ENCODE measurements around the gene S100A6. TPM values are rescaled to one million over a fixed set of nuclear protein-coding genes. Genes with fewer than 3 reads are reported as not detected.
A peak's percentile ranks its signal among the peaks of the same experiment; 100 is the strongest.
"Not testable (repeated sequence)": the region's sequence is repeated elsewhere in the genome, so short reads cannot be mapped to it uniquely, and the experiment has no call there.

Gene S100A6
- total and polyA plus RNA-seq, 4 experiments from 2014 or later: 342 to 918 (median 602) TPM

- Histone ChIP-seq H3K9me3 (ENCODE audit: control insufficient read depth in 1 of 2, low read length in 2 of 2) (no peaks in the 10 kb centered on the region), H3K4me1 (ENCODE audit: insufficient read depth, low read length) (peaks cover 35% of the 10 kb centered on the region), H3K27ac (ENCODE audit: low read depth, low read length) (peak within 1 kb of the TSS; percentile 42), H3K4me3 (ENCODE audit: low read length in 2 of 2) (peak within 1 kb of the TSS in 1 of 2 donors; percentile 16), H3K27me3 (ENCODE audit: insufficient read depth, low read length) (no peaks in the 10 kb centered on the region), H3K36me3 (ENCODE audit: insufficient read depth, low read length) (no peaks in the 10 kb centered on the region)
- H3K4me1 Mint-ChIP-seq: peaks cover 22 to 36% (median 28%) of the 10 kb centered on the region in 4 donors
- intact Hi-C loops (cut with micrococcal nuclease): loop anchor here (1.0 to 5.0 kb wide), 4 partner anchors 20 to 106 kb away; partner anchors contain the start of genes S100A14 and S100A4
- H3K9me3 Mint-ChIP-seq: no peaks in the 10 kb centered on the region
- ChIA-PET CTCF (ENCODE audit: partially characterized antibody) (interaction anchor here (0.7 to 17.8 kb wide), 11 partner anchors 19 to 77 kb away, joined by 3 to 214 read pairs (median 5); partner anchors contain the start of genes S100A5 and S100A6), POLR2A (ENCODE audit: partially characterized antibody) (interaction anchor here (0.9 to 12.1 kb wide), 7 partner anchors 21 to 68 kb away, joined by 3 to 173 read pairs (median 8); partner anchors contain the start of genes CHTOP, S100A4, S100A5 and S100A6)
- H3K27me3 Mint-ChIP-seq: no peaks in the 10 kb centered on the region
- peak in 2 of 5 donors; percentile 13 to 54 for DNase-seq
- H3K36me3 Mint-ChIP-seq: no peaks in the 10 kb centered on the region
- H3K27ac Mint-ChIP-seq: peak within 1 kb of the TSS; percentile 90 to 97 (median 93)
- peak within 1 kb of the TSS in 7 of 8 donors; percentile 55 to 81 (median 69) for H3K4me3 Mint-ChIP-seq
These were observed 30.0 kb upstream of the S100A6 start, which contains the start of gene S100A2 for GRCh38 chr1:153565529-153566374. S100A2 (minus strand) TSS chr1:153565844; CDS start chr1:153563877, 1,967 bp downstream.

- H3K27ac Mint-ChIP-seq: peak overlapping the region in 1 of 7 donors; percentile 18
- Histone ChIP-seq H3K27ac (ENCODE audit: low read depth, low read length) (no peak overlapping the region), H3K4me3 (ENCODE audit: low read length in 2 of 2) (no peak overlapping the region), H3K36me3 (ENCODE audit: insufficient read depth, low read length) (no peaks in the 10 kb centered on the region), H3K4me1 (ENCODE audit: insufficient read depth, low read length) (peaks cover 35% of the 10 kb centered on the region), H3K9me3 (ENCODE audit: control insufficient read depth in 1 of 2, low read length in 2 of 2) (no peaks in the 10 kb centered on the region), H3K27me3 (ENCODE audit: insufficient read depth, low read length) (no peaks in the 10 kb centered on the region)
- intact Hi-C loops (cut with micrococcal nuclease): no loop called here
- H3K36me3 Mint-ChIP-seq: no peaks in the 10 kb centered on the region
- peaks cover 22 to 31% (median 28%) of the 10 kb centered on the region in 4 donors for H3K4me1 Mint-ChIP-seq
- no peak overlapping the region for H3K4me3 Mint-ChIP-seq
- POLR2A ChIA-PET (ENCODE audit: partially characterized antibody): interaction anchor here (1.2 to 12.1 kb wide), 4 partner anchors 19 to 30 kb away, joined by 3 to 173 read pairs (median 46); partner anchors contain the start of genes S100A4, S100A5 and S100A6
- CTCF ChIA-PET (ENCODE audit: partially characterized antibody): interaction anchor here (1.8 to 17.8 kb wide), 3 partner anchors 20 to 54 kb away, joined by 6 to 214 read pairs (median 75); partner anchors contain the start of gene S100A6
- no peaks in the 10 kb centered on the region for H3K27me3 Mint-ChIP-seq
- no peak for DNase-seq
- H3K9me3 Mint-ChIP-seq: no peaks in the 10 kb centered on the region
These were observed 28.2 kb upstream of the S100A6 start for GRCh38 chr1:153563991-153564390.

GRCh38 chr1:153563483-153563901, 27.7 kb upstream of the S100A6 start:
- no peaks in the 10 kb centered on the region for H3K9me3 Mint-ChIP-seq
- H3K4me3 ChIP-seq (ENCODE audit: low read length in 2 of 2): no peak overlapping the region
- peaks cover 30% of the 10 kb centered on the region for H3K4me1 ChIP-seq (ENCODE audit: insufficient read depth, low read length)
- no peaks in the 10 kb centered on the region for H3K9me3 ChIP-seq (ENCODE audit: control insufficient read depth in 1 of 2, low read length in 2 of 2)
- POLR2A ChIA-PET (ENCODE audit: partially characterized antibody): interaction anchor here (2.6 to 12.1 kb wide), 3 partner anchors 19 to 29 kb away, joined by 9 to 173 read pairs (median 83); partner anchors contain the start of genes S100A4, S100A5 and S100A6
- no peak overlapping the region for H3K27ac ChIP-seq (ENCODE audit: low read depth, low read length)
- H3K27me3 ChIP-seq (ENCODE audit: insufficient read depth, low read length): no peaks in the 10 kb centered on the region
- H3K27ac Mint-ChIP-seq: no peak overlapping the region
- intact Hi-C loops (cut with micrococcal nuclease): no loop called here
- DNase-seq: no peak
- no peaks in the 10 kb centered on the region for H3K36me3 Mint-ChIP-seq
- no peak overlapping the region for H3K4me3 Mint-ChIP-seq
- no peaks in the 10 kb centered on the region for H3K27me3 Mint-ChIP-seq
- CTCF ChIA-PET (ENCODE audit: partially characterized antibody): interaction anchor here (0.9 to 17.8 kb wide), 4 partner anchors 19 to 54 kb away, joined by 3 to 214 read pairs (median 40); partner anchors contain the start of gene S100A6
- peaks cover 20 to 27% (median 25%) of the 10 kb centered on the region in 4 donors for H3K4me1 Mint-ChIP-seq
- no peaks in the 10 kb centered on the region for H3K36me3 ChIP-seq (ENCODE audit: insufficient read depth, low read length)

GRCh38 chr1:153562021-153562420, 26.2 kb upstream of the S100A6 start:
- Mint-ChIP-seq H3K4me1 (peaks cover 10 to 15% (median 14%) of the 10 kb centered on the region in 4 donors), H3K27ac (peak overlapping the region in 2 of 7 donors; percentile 1 to 32)
- H3K27me3 ChIP-seq (ENCODE audit: insufficient read depth, low read length); H3K9me3 ChIP-seq (ENCODE audit: control insufficient read depth in 1 of 2, low read length in 2 of 2); H3K4me3 Mint-ChIP-seq; intact Hi-C loops (cut with micrococcal nuclease); H3K4me3 ChIP-seq (ENCODE audit: low read length in 2 of 2); DNase-seq; H3K9me3 Mint-ChIP-seq; H3K36me3 ChIP-seq (ENCODE audit: insufficient read depth, low read length); H3K36me3 Mint-ChIP-seq; H3K27me3 Mint-ChIP-seq; H3K27ac ChIP-seq (ENCODE audit: low read depth, low read length): not testable (repeated sequence)
- POLR2A ChIA-PET (ENCODE audit: partially characterized antibody): interaction anchor here (0.7 to 12.1 kb wide), 5 partner anchors 9 to 44 kb away, joined by 3 to 173 read pairs (median 9); partner anchors contain the start of genes S100A5 and S100A6
- CTCF ChIA-PET (ENCODE audit: partially characterized antibody): interaction anchor here (1.3 to 17.8 kb wide), 5 partner anchors 9 to 67 kb away, joined by 4 to 214 read pairs (median 18); partner anchors contain the start of genes S100A4 and S100A6
- H3K4me1 ChIP-seq (ENCODE audit: insufficient read depth, low read length): peaks cover 17% of the 10 kb centered on the region

- H3K27ac ChIP-seq (ENCODE audit: low read depth, low read length): no peak overlapping the region
- H3K4me3 ChIP-seq (ENCODE audit: low read length in 2 of 2): no peak overlapping the region
- Mint-ChIP-seq H3K4me1 (peaks cover 7 to 10% (median 9%) of the 10 kb centered on the region in 4 donors), H3K27me3 (no peaks in the 10 kb centered on the region), H3K36me3 (no peaks in the 10 kb centered on the region), H3K27ac (peak overlapping the region in 3 of 7 donors; percentile 51 to 75 (median 52)), H3K9me3 (no peaks in the 10 kb centered on the region), H3K4me3 (no peak overlapping the region)
- H3K27me3 ChIP-seq (ENCODE audit: insufficient read depth, low read length): no peaks in the 10 kb centered on the region
- no peak for DNase-seq
- no peaks in the 10 kb centered on the region for H3K9me3 ChIP-seq (ENCODE audit: control insufficient read depth in 1 of 2, low read length in 2 of 2)
- intact Hi-C loops (cut with micrococcal nuclease): no loop called here
- CTCF ChIA-PET (ENCODE audit: partially characterized antibody): interaction anchor here (1.3 to 17.8 kb wide), 5 partner anchors 9 to 66 kb away, joined by 4 to 214 read pairs (median 18); partner anchors contain the start of genes S100A4 and S100A6
- peaks cover 12% of the 10 kb centered on the region for H3K4me1 ChIP-seq (ENCODE audit: insufficient read depth, low read length)
- no peaks in the 10 kb centered on the region for H3K36me3 ChIP-seq (ENCODE audit: insufficient read depth, low read length)
- POLR2A ChIA-PET (ENCODE audit: partially characterized antibody): interaction anchor here (0.7 to 12.1 kb wide), 5 partner anchors 9 to 43 kb away, joined by 3 to 173 read pairs (median 9); partner anchors contain the start of genes S100A5 and S100A6
These were observed 25.7 kb upstream of the S100A6 start for GRCh38 chr1:153561466-153561985.

- no peaks in the 10 kb centered on the region for H3K9me3 Mint-ChIP-seq
- Histone ChIP-seq H3K4me3 (ENCODE audit: low read length in 2 of 2) (no peak overlapping the region), H3K36me3 (ENCODE audit: insufficient read depth, low read length) (no peaks in the 10 kb centered on the region), H3K4me1 (ENCODE audit: insufficient read depth, low read length) (peaks cover 7% of the 10 kb centered on the region), H3K27ac (ENCODE audit: low read depth, low read length) (no peak overlapping the region), H3K27me3 (ENCODE audit: insufficient read depth, low read length) (no peaks in the 10 kb centered on the region), H3K9me3 (ENCODE audit: control insufficient read depth in 1 of 2, low read length in 2 of 2) (no peaks in the 10 kb centered on the region)
- CTCF ChIA-PET (ENCODE audit: partially characterized antibody): interaction anchor here (1.3 to 17.8 kb wide), 7 partner anchors 7 to 66 kb away, joined by 4 to 214 read pairs (median 9); partner anchors contain the start of genes S100A4 and S100A6
- H3K27me3 Mint-ChIP-seq: no peaks in the 10 kb centered on the region
- peak overlapping the region in 1 of 7 donors; percentile 75 for H3K27ac Mint-ChIP-seq
- intact Hi-C loops (cut with micrococcal nuclease): no loop called here
- H3K4me1 Mint-ChIP-seq: peaks cover 2 to 5% (median 4%) of the 10 kb centered on the region in 4 donors
- DNase-seq: no peak
- POLR2A ChIA-PET (ENCODE audit: partially characterized antibody): interaction anchor here (2.3 to 12.1 kb wide), 2 partner anchors 16 to 26 kb away, joined by 13 to 173 read pairs; partner anchors contain the start of gene S100A6
- no peaks in the 10 kb centered on the region for H3K36me3 Mint-ChIP-seq
- H3K4me3 Mint-ChIP-seq: no peak overlapping the region
These were observed 25.1 kb upstream of the S100A6 start for GRCh38 chr1:153560771-153561465.

All from CD4-positive, alpha-beta memory T cell (primary cell).